Bronchial epithelial cell (primary cell): ENCODE data around the gene NUP88. TPM values are rescaled to one million over a fixed set of nuclear protein-coding genes. Genes with fewer than 3 reads are reported as not detected.

Experiments
- DNase-seq: peaks from one replicate; pipeline ENCODE4 v3.0.0-alpha.2; 2010; ENCODE audit warnings: low read depth
- FAIRE-seq: peaks from 2 replicates; lab custom pipeline; 2011; peaks lifted over from hg19 to GRCh38; lab: Jason Lieb, UNC
- H3K27me3 ChIP-seq: 2 replicates; pipeline ENCODE4 v1.5.1; 2011; ENCODE audit warnings: low read length; ENCODE audit not compliant: control insufficient read depth, insufficient read depth
- H3K36me3 ChIP-seq: 2 replicates; pipeline ENCODE4 v1.5.1; 2011; ENCODE audit warnings: low read length; ENCODE audit not compliant: control insufficient read depth, insufficient read depth
- H3K4me3 ChIP-seq: 2 replicates; pipeline ENCODE4 v1.5.1; 2011; ENCODE audit warnings: mild to moderate bottlenecking, low read depth, low read length, control low read depth
- CTCF ChIP-seq: IDR thresholded peaks from 2 replicates; pipeline ENCODE4 v1.5.1; 2011; ENCODE audit warnings: mild to moderate bottlenecking, moderate library complexity, low read length, control low read depth, inconsistent platforms; ENCODE audit not compliant: insufficient read depth, severe bottlenecking
- total RNA-seq: library from RNA; depleted of rRNA; stranded (reverse); fragments of >200 nt; gene quantifications from 2 replicates; pipeline ENCODE4 v1.2.1, GENCODE V29; 2014

Gene NUP88
- total RNA-seq, 1 donor from 2014 or later: 82.1 TPM

- Histone ChIP-seq H3K36me3 (peaks cover 9% of the 10 kb centered on the region), H3K4me3 (no peak overlapping the region), H3K27me3 (no peaks in the 10 kb centered on the region)
- TF ChIP-seq CTCF: no peak
- no peak for FAIRE-seq
- DNase-seq: no peak
Measured at GRCh38 chr17:5396612-5397011, 22.9 kb downstream of the NUP88 start.

- FAIRE-seq: peak; percentile 13
- no peak for TF ChIP-seq CTCF
- no peak for DNase-seq
- Histone ChIP-seq H3K27me3 (no peaks in the 10 kb centered on the region), H3K4me3 (no peak overlapping the region), H3K36me3 (peaks cover 15% of the 10 kb centered on the region)
Measured at GRCh38 chr17:5391678-5392077, 27.8 kb downstream of the NUP88 start.

GRCh38 chr17:5381542-5381941, 37.9 kb downstream of the NUP88 start:
- DNase-seq (peak; percentile 17), FAIRE-seq (no peak)
- Histone ChIP-seq H3K27me3 (no peaks in the 10 kb centered on the region), H3K4me3 (no peak overlapping the region), H3K36me3 (peaks cover 17% of the 10 kb centered on the region)
- TF ChIP-seq CTCF: no peak

- Histone ChIP-seq H3K36me3 (peaks cover 18% of the 10 kb centered on the region), H3K27me3 (no peaks in the 10 kb centered on the region), H3K4me3 (no peak overlapping the region)
- no peak for TF ChIP-seq CTCF
- peak; percentile 79 for FAIRE-seq
- DNase-seq: no peak
Measured at GRCh38 chr17:5380491-5381135, 38.8 kb downstream of the NUP88 start.

- Histone ChIP-seq H3K27me3 (no peaks in the 10 kb centered on the region), H3K4me3 (no peak overlapping the region), H3K36me3 (peaks cover 14% of the 10 kb centered on the region)
- FAIRE-seq: no peak
- no peak for TF ChIP-seq CTCF
- DNase-seq: no peak
Measured at GRCh38 chr17:5379351-5380107, 39.9 kb downstream of the NUP88 start.
